HG02981 (cell line): Measurements from ENCODE around the gene SSR3.
"Not testable (repeated sequence)": the region's sequence is repeated elsewhere in the genome, so short reads cannot be mapped to it uniquely, and the experiment has no call there.

Source experiments
- ATAC-seq: cut with Tn5 transposase; IDR thresholded peaks from one replicate; pipeline ENCODE4 v1.9.1; 2021; ENCODE audit warnings: mild to moderate bottlenecking, moderate library complexity; ENCODE audit not compliant: unreplicated experiment

The SSR3 gene

GRCh38 chr3:156576651-156577348 is 21.9 kb upstream of the SSR3 start:
- ATAC-seq = no peak

- ATAC-seq = no peak
Measured at GRCh38 chr3:156576051-156576450, 21.1 kb upstream of the SSR3 start.

GRCh38 chr3:156575641-156576040 is 20.7 kb upstream of the SSR3 start:
- ATAC-seq = no peak

- not testable (repeated sequence) for ATAC-seq
Measured at GRCh38 chr3:156569881-156570280, 15.0 kb upstream of the SSR3 start.

- ATAC-seq = not testable (repeated sequence)
Measured at GRCh38 chr3:156569016-156569415, 14.1 kb upstream of the SSR3 start.

GRCh38 chr3:156563900-156564682 is 9.2 kb upstream of the SSR3 start:
- no peak for ATAC-seq

GRCh38 chr3:156562486-156562885 is 7.6 kb upstream of the SSR3 start:
- ATAC-seq = not testable (repeated sequence)

- no peak for ATAC-seq
Measured at GRCh38 chr3:156561533-156561932, 6.6 kb upstream of the SSR3 start.

GRCh38 chr3:156559321-156559720 is 4.4 kb upstream of the SSR3 start:
- no peak for ATAC-seq

- ATAC-seq = no peak
Measured at GRCh38 chr3:156558389-156558788, 3.5 kb upstream of the SSR3 start.

- no peak for ATAC-seq
Measured at GRCh38 chr3:156554515-156554841, 439 bp downstream of the SSR3 start.

GRCh38 chr3:156553705-156554356 is 1.1 kb downstream of the SSR3 start:
- no peak for ATAC-seq

- no peak for ATAC-seq
Measured at GRCh38 chr3:156552973-156553372, 1.9 kb downstream of the SSR3 start.

GRCh38 chr3:156551746-156552145 is 3.2 kb downstream of the SSR3 start:
- ATAC-seq = no peak

- ATAC-seq = no peak
Measured at GRCh38 chr3:156551261-156551660, 3.7 kb downstream of the SSR3 start.

- no peak for ATAC-seq
Measured at GRCh38 chr3:156548902-156549301, 6.0 kb downstream of the SSR3 start.

- no peak for ATAC-seq
Measured at GRCh38 chr3:156548041-156548687, 6.8 kb downstream of the SSR3 start.

- no peak for ATAC-seq
Measured at GRCh38 chr3:156547637-156548036, 7.3 kb downstream of the SSR3 start.

- ATAC-seq = no peak
Measured at GRCh38 chr3:156543043-156543555, 11.8 kb downstream of the SSR3 start.

GRCh38 chr3:156542101-156543042 is 12.5 kb downstream of the SSR3 start:
- no peak for ATAC-seq
